Skeletal muscle satellite cell (primary cell): ENCODE measurements around the gene PPM1E. TPM values are rescaled to one million over a fixed set of nuclear protein-coding genes. Genes with fewer than 3 reads are reported as not detected.

Experiments used
- H3K27me3 ChIP-seq: 2 replicates; pipeline ENCODE4 v1.7.0; 2013; ENCODE audit warnings: low read length; ENCODE audit not compliant: control insufficient read depth, insufficient read depth
- H3K36me3 ChIP-seq: 2 replicates; pipeline ENCODE4 v1.7.0; 2013; ENCODE audit warnings: mild to moderate bottlenecking, control low read depth, low read length; ENCODE audit not compliant: insufficient read depth
- H3K4me1 ChIP-seq: 2 replicates; pipeline ENCODE4 v1.7.0; 2013; ENCODE audit warnings: low read length; ENCODE audit not compliant: control insufficient read depth, insufficient read depth
- H3K4me2 ChIP-seq: 2 replicates; pipeline ENCODE4 v1.7.0; 2013; ENCODE audit warnings: mild to moderate bottlenecking, low read length
- H3K4me3 ChIP-seq: 2 replicates; pipeline ENCODE4 v1.7.0; 2013; ENCODE audit warnings: low read length
- H3K9ac ChIP-seq: 2 replicates; pipeline ENCODE4 v1.7.0; 2013; ENCODE audit warnings: mild to moderate bottlenecking, low read depth, low read length, moderate library complexity
- H3K9me3 ChIP-seq: replicated peaks from 2 replicates; pipeline ENCODE4 v1.7.0; 2013; ENCODE audit warnings: mild to moderate bottlenecking, control low read depth, low read length
- small RNA-seq: library from RNA; depleted of rRNA; stranded (forward); fragments of <200 nt; gene quantifications from one replicate; pipeline ENCODE3, GENCODE V24; 2012

Gene PPM1E

DNA sequence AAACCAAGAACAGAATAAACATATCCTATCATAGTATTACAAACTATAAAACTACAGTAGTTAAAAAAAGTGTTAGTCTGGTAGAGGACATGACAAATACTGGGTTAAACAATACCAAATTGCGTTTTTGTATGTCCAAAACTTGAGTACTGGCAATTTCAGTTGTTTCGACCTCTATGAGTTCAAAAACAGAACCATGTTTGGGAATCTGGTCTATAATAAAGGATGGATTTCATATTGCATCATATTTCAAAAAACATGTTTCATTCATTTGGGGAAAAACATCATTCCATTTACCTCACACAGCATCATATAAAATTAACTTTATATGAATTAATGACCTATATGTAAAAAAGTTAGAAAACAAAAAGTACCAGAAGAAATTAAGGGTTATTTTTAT is 269.3 kb downstream of the PPM1E start:
- no peaks in the 10 kb centered on the region for H3K9me3 ChIP-seq
- H3K4me3 ChIP-seq, result no peak overlapping the region
- H3K4me2 ChIP-seq, result no peak overlapping the region
- H3K9ac ChIP-seq, result no peak overlapping the region
- no peaks in the 10 kb centered on the region for H3K27me3 ChIP-seq
- H3K36me3 ChIP-seq, result peaks cover 17% of the 10 kb centered on the region
- no peaks in the 10 kb centered on the region for H3K4me1 ChIP-seq

DNA sequence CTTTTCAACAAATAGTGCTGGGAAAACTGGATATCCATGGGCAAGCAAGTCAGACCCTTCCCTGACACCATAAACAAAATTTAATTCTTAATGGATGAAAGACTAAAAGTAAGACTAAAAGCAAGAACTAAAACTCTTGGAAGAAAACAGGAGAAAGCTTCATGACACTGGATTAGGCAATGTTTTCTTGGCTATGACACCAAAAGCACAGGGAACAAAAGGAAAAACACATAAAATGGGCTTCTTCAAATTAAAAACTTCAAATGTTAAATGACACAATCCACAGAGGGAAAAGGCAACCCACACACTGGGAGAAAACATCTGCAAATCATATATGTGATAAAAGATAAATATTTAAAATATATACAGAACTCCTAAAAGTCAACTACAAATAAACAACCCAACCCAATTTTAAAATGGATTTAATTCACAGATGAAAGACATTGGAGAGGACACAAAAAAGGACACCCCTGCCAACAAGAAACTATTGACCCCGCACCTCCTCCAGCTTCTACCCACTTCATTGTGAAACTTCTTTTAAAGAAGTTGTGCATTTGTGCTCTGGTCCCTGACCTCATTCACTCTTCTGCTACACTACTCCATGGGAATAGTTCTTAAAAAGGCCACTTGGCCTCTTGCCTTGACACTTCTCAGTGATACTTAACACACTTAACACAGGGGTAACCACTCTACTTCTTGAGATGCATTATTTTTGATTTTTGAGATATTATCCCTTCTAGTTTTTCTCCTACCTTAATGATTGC is 270.7 kb downstream of the PPM1E start:
- Histone ChIP-seq H3K27me3 (no peaks in the 10 kb centered on the region), H3K9ac (no peak overlapping the region), H3K4me3 (no peak overlapping the region), H3K9me3 (no peaks in the 10 kb centered on the region), H3K4me1 (no peaks in the 10 kb centered on the region), H3K4me2 (no peak overlapping the region), H3K36me3 (peaks cover 21% of the 10 kb centered on the region)

DNA sequence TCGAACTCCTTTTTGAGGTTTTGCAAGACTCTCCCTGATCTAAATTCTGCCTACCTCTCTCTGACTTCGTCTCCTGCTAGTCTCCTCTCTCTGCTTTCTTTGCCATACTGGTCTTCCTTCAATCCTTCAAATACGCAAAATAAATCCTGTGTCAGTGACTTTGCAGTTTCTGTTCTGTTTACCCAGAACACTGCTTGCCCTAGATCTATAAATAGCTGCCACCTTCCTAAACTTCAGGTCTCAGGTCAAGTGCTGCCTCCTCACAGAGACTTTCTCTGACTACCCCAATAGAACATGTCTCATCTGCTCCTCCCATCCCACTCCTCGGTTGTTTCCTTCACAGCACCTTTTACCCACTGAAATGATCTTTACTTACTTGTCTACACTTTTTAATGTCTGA is 272.1 kb downstream of the PPM1E start:
- Histone ChIP-seq H3K4me1 (no peaks in the 10 kb centered on the region), H3K27me3 (no peaks in the 10 kb centered on the region), H3K9ac (no peak overlapping the region), H3K4me3 (no peak overlapping the region), H3K9me3 (no peaks in the 10 kb centered on the region), H3K36me3 (peaks cover 28% of the 10 kb centered on the region), H3K4me2 (no peak overlapping the region)

DNA sequence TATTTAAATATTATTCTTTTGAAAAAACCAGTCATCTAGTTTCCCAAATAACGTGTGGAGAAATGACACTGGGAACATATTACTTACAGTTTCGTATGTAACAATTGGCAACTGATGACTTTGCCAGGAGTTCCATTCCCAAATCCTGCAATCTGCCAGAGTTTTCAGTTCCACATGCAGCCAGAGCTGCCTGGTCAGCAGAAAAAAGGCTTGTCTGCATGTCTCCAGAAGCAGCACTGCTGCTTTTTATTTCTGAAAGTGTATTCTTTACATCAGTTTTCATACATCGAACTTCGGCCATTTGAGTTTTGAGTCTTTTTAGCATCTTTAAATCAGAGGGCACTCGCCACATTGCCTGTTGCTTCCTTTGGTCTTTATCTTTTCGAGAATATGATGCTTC is 272.7 kb downstream of the PPM1E start:
- Histone ChIP-seq H3K4me3 (no peak overlapping the region), H3K27me3 (no peaks in the 10 kb centered on the region), H3K9ac (no peak overlapping the region), H3K4me2 (no peak overlapping the region), H3K36me3 (peaks cover 28% of the 10 kb centered on the region), H3K4me1 (no peaks in the 10 kb centered on the region), H3K9me3 (no peaks in the 10 kb centered on the region)

DNA sequence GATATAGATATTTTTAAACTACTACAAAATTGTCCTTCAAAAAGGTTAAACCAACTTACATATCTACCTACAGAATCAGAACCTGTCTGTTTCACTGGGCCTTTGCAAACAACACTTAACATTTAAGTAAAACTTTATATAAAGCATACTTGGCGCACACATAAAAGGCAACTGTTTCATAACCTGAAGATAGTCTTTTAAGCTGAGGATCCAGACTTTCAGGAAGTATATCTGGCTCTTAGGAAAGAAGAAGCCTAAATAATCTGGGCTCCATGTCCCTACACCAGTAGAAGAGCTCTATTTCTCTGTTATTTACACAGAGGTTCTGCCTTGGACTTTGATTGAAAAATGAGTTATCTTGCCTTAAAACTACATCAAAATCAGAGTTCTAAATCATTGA is 275.2 kb downstream of the PPM1E start:
- no peaks in the 10 kb centered on the region for H3K27me3 ChIP-seq
- peaks cover 31% of the 10 kb centered on the region for H3K36me3 ChIP-seq
- H3K9me3 ChIP-seq, result no peaks in the 10 kb centered on the region
- no peak overlapping the region for H3K4me2 ChIP-seq
- no peak overlapping the region for H3K9ac ChIP-seq
- H3K4me1 ChIP-seq, result no peaks in the 10 kb centered on the region
- no peak overlapping the region for H3K4me3 ChIP-seq

Small RNAs within 50 kb of the gene (small RNA-seq; reads per million reads assigned to genes)
- gene AC025521.1 (not detected), gene RF00017 (not detected), gene RNU6-518P (not detected)
